Tibial nerve (tissue), 4 donors: ENCODE results near the gene CTTNBP2NL. TPM values are rescaled to one million over a fixed set of nuclear protein-coding genes. Genes with fewer than 3 reads are reported as not detected.
A peak's percentile ranks its signal among the peaks of the same experiment; 100 is the strongest.
"Not testable (repeated sequence)": the region's sequence is repeated elsewhere in the genome, so short reads cannot be mapped to it uniquely, and the experiment has no call there.

ENCODE experiments used
- DNase-seq, 2 donors: peaks; one replicate each; pipeline ENCODE4 v3.0.0-alpha.2; 2019; ENCODE audit warnings: low spot score in 2 of 2
- H3K27ac ChIP-seq, 4 donors: fragments of 200-600 bp; sonication (generic) in 3 of 4; one replicate each; pipeline ENCODE4 v1.5.1; 2017 to 2019; ENCODE audit warnings: mild to moderate bottlenecking in 1 of 4
- H3K27me3 ChIP-seq, 2 donors: fragments of 200-600 bp; sonication (generic) in 1 of 2; one replicate each; pipeline versions ENCODE4 v1.5.1 to v1.6.0; 2017 to 2019
- H3K36me3 ChIP-seq, 3 donors: fragments of 200-600 bp; sonication (generic); one replicate each; pipeline ENCODE4 v1.5.1; 2018 to 2019
- H3K4me1 ChIP-seq, 4 donors: fragments of 200-600 bp; sonication (generic) in 3 of 4; one replicate each; pipeline ENCODE4 v1.5.1; 2017 to 2019
- H3K4me3 ChIP-seq, 4 donors: fragments of 200-600 bp; sonication (generic) in 3 of 4; one replicate each; pipeline ENCODE4 v1.5.1; 2017 to 2019; ENCODE audit warnings: mild to moderate bottlenecking in 1 of 4, moderate library complexity in 1 of 4
- H3K9me3 ChIP-seq, 4 donors: fragments of 200-600 bp; sonication (generic) in 3 of 4; one replicate each; pipeline ENCODE4 v1.5.1; 2017 to 2019
- EP300 ChIP-seq, 2 donors: sonication (generic); formaldehyde crosslinking; IDR thresholded peaks; one replicate each; pipeline ENCODE4 v1.6.1; 2017; ENCODE audit warnings: antibody characterized with exemption in 2 of 2, mild to moderate bottlenecking in 1 of 2
- POLR2A ChIP-seq, 2 donors: fragments of 450-650 bp; IDR thresholded peaks; one replicate each; pipeline ENCODE4 v1.6.1; 2017; ENCODE audit warnings: antibody characterized with exemption in 2 of 2, mild to moderate bottlenecking in 2 of 2, moderate library complexity in 2 of 2
- WGBS, 2 donors: methylation state at CpG; one replicate each; pipeline ENCODE4 v1.1.5; 2018; 5-methylcytosine and 5-hydroxymethylcytosine counted together
- total RNA-seq, 4 donors: library from RNA; depleted of rRNA; stranded (reverse); fragments of >200 nt; gene quantifications; one replicate each; pipeline ENCODE4 v1.1.0, GENCODE V29; 2016
- TF ChIP-seq, protein P1 (sequence below), 5 experiments: fragments of 200-600 bp in 3 of 5; fragments of 450-650 bp in 2 of 5; sonication (generic) in 3 of 5; IDR thresholded peaks; one replicate each; pipeline ENCODE4 v1.5.1; 2016 to 2019; ENCODE audit warnings: antibody characterized with exemption in 5 of 5, mild to moderate bottlenecking in 3 of 5, moderate library complexity in 2 of 5

Gene CTTNBP2NL
- total RNA-seq, 4 donors from 2014 or later: 18.8 to 28.0 (median 20.8) TPM

DNA sequence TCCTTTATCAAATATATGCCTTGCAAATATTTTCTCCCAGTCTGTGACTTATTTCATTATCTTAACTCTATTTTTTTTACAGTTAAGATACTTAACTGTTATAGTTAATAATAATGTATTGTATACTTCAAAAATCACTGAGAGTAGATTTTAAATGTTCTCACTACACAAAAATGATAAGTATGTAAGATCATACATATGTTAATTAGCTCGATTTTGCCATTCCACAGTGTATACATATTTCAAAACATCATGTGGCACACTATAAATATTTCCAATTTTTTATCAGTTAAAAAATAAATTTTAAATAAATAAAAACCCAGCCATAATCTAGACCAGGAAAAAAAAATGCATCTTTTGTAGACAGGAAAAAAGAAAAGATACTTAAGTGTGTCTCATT is 27.2 kb downstream of the CTTNBP2NL start:
- WGBS, 2 donors: 27 to 40% methylated on average over 1 of the region's 1 CpG

DNA sequence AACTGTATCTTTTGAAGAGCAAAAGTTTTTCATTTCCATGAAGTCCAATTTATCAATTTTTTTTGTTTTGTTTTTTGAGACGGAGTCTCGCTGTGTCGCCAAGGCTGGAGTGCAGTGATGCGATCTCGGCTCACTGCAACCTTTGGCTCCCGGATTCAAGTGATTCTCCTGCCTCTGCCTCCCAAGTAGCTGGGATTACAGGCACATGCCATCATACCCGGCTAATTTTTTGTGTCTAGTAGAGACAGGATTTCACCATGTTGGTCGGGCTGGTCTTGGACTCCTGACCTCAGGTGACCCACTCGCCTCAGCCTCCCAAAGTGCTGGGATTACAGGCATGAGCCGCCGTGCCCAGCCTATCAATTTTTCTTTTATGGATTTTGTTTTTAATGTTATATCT is 27.7 kb downstream of the CTTNBP2NL start:
- H3K9me3 ChIP-seq, H3K27ac ChIP-seq, H3K4me1 ChIP-seq, DNase-seq, H3K27me3 ChIP-seq, H3K4me3 ChIP-seq: not testable (repeated sequence)
- H3K36me3 ChIP-seq: peaks cover 0 to 13% (median 0%) of the 10 kb centered on the region in 3 donors
- WGBS, 2 donors: 58 to 69% methylated on average over 10 of the region's 11 CpGs

More for the DNA sequence above, 27.2 kb downstream of the CTTNBP2NL start:
- Histone ChIP-seq H3K4me1 (peaks cover 0 to 6% (median 0%) of the 10 kb centered on the region in 4 donors), H3K27ac (no peak overlapping the region), H3K27me3 (no peaks in the 10 kb centered on the region), H3K4me3 (no peak overlapping the region), H3K36me3 (peaks cover 0 to 13% (median 0%) of the 10 kb centered on the region in 3 donors), H3K9me3 (no peaks in the 10 kb centered on the region)
- no peak for DNase-seq
- TF ChIP-seq POLR2A (IDR thresholded peaks at IDR 0.05) (no peak), EP300 (IDR thresholded peaks at IDR 0.05) (no peak)
- TF ChIP-seq, protein P1, sequence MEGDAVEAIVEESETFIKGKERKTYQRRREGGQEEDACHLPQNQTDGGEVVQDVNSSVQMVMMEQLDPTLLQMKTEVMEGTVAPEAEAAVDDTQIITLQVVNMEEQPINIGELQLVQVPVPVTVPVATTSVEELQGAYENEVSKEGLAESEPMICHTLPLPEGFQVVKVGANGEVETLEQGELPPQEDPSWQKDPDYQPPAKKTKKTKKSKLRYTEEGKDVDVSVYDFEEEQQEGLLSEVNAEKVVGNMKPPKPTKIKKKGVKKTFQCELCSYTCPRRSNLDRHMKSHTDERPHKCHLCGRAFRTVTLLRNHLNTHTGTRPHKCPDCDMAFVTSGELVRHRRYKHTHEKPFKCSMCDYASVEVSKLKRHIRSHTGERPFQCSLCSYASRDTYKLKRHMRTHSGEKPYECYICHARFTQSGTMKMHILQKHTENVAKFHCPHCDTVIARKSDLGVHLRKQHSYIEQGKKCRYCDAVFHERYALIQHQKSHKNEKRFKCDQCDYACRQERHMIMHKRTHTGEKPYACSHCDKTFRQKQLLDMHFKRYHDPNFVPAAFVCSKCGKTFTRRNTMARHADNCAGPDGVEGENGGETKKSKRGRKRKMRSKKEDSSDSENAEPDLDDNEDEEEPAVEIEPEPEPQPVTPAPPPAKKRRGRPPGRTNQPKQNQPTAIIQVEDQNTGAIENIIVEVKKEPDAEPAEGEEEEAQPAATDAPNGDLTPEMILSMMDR (IDR thresholded peaks at IDR 0.05): no peak

DNA sequence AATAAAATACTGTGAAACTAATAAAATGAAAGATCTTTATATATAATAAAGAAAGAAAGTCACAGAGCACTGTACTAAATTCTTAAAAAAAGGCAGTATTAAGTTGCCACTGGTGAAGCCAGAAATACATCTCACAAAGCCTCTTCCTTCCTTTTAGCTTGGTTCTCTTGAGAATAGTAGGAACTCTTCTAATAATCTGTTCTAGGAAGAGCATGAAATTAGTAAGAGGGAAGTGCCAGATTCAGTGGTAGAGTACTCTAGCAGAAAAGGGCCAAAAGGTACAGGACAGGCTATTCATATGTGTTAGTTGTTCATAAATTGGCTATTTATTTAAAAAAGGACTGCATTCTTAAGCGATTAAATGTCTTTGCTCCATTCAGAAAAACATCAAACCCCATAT is 33.7 kb downstream of the CTTNBP2NL start:
- no peak for DNase-seq
- peak overlapping the region in 2 of 4 donors; percentile 67 to 72 for H3K27ac ChIP-seq
- 48 to 60% methylated on average over 1 of the region's 1 CpG for WGBS, 2 donors

DNA sequence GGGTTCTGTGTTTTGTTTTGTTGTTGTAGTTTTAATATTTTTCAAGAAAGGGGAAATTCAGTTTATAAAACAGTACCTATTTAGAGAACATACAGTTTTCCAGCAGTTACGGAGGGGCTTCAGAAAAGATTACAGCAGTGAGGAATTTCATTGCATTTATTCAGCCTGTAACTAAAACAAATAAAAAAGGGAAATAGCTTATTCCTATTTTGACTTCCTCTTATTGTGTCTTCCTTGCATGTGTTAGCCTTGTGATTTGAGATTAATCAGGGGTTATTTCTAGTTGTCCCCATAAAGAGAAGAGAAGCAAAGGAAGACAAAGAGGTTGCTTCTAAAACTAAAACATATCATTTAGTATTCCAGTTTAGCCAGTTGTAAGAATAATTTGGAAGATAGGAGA is 35.0 kb downstream of the CTTNBP2NL start:
- peaks cover 0 to 36% (median 3%) of the 10 kb centered on the region in 4 donors for H3K4me1 ChIP-seq
- H3K4me3 ChIP-seq: no peak overlapping the region
- DNase-seq: no peak
- no peaks in the 10 kb centered on the region for H3K27me3 ChIP-seq
- WGBS, 2 donors: 53 to 63% methylated on average over 1 of the region's 1 CpG
- H3K27ac ChIP-seq: peak overlapping the region in 2 of 4 donors; percentile 67 to 82
- no peaks in the 10 kb centered on the region for H3K36me3 ChIP-seq
- TF ChIP-seq, protein P1 (IDR thresholded peaks at IDR 0.05): no peak
- TF ChIP-seq POLR2A (IDR thresholded peaks at IDR 0.05): no peak
- peak; percentile 35 to 38 for TF ChIP-seq EP300 (IDR thresholded peaks at IDR 0.05)
- H3K9me3 ChIP-seq: no peaks in the 10 kb centered on the region

More for the DNA sequence above, 33.7 kb downstream of the CTTNBP2NL start:
- TF ChIP-seq EP300 (IDR thresholded peaks at IDR 0.05) (no peak), POLR2A (IDR thresholded peaks at IDR 0.05) (no peak)
- TF ChIP-seq, protein P1 (IDR thresholded peaks at IDR 0.05): no peak
- Histone ChIP-seq H3K36me3 (peaks cover 0 to 6% (median 0%) of the 10 kb centered on the region in 3 donors), H3K4me3 (no peak overlapping the region), H3K4me1 (peaks cover 0 to 30% (median 3%) of the 10 kb centered on the region in 4 donors), H3K9me3 (no peaks in the 10 kb centered on the region), H3K27me3 (no peaks in the 10 kb centered on the region)

DNA sequence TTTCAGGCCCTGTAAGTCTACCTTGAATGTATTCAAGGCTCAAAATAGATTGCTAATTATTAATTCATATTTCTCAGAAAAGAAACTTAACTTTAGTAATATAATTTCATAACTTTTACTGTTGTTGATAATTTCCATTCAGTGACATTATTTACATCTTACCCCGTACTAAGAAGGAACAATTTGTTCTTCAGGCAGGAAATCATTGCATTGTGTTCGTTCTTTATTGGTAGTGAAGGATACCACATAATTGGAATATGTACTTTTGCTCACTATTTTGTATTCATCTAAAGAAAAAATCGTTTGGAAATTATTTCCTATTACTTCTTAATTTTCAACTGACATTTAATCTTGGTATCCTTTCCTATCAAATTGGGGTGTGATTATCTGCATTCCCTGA is 39.4 kb downstream of the CTTNBP2NL start:
- DNase-seq: no peak
- H3K4me3 ChIP-seq: no peak overlapping the region
- peaks cover 0 to 40% (median 11%) of the 10 kb centered on the region in 4 donors for H3K4me1 ChIP-seq
- 58 to 59% methylated on average over 3 of the region's 3 CpGs for WGBS, 2 donors
- TF ChIP-seq EP300 (IDR thresholded peaks at IDR 0.05): peak; percentile 44 to 46
- TF ChIP-seq, protein P1 (IDR thresholded peaks at IDR 0.05): no peak
- H3K27ac ChIP-seq: peak overlapping the region in 3 of 4 donors; percentile 25 to 69 (median 69)
- no peaks in the 10 kb centered on the region for H3K27me3 ChIP-seq
- H3K9me3 ChIP-seq: no peaks in the 10 kb centered on the region
- no peaks in the 10 kb centered on the region for H3K36me3 ChIP-seq
